CD14-positive monocyte (primary cell): ENCODE results near the gene RYR3. TPM values are rescaled to one million over a fixed set of nuclear protein-coding genes. Genes with fewer than 3 reads are reported as not detected.

Experiments used
- DNase-seq, 3 donors: peaks; one replicate each; pipeline ENCODE4 v3.0.0-alpha.2; 2011 to 2022
- H2AFZ ChIP-seq: 2 replicates; pipeline ENCODE4 v1.6.0; 2012; ENCODE audit warnings: mild to moderate bottlenecking, low read depth, low read length, inconsistent platforms; ENCODE audit not compliant: insufficient read depth, poor library complexity, severe bottlenecking
- H3K27ac ChIP-seq, 2 donors: 1 replicate in 1 of 2; 2 replicates in 1 of 2; pipeline ENCODE4 v1.5.1; 2012 to 2013; ENCODE audit warnings: low read length in 2 of 2, control low read depth in 1 of 2, inconsistent platforms in 1 of 2, low read depth in 1 of 2, mild to moderate bottlenecking in 1 of 2
- H3K27me3 ChIP-seq, 2 donors: one replicate each; pipeline versions ENCODE4 v1.6.0 to v1.6.1; 2011 to 2013; ENCODE audit warnings: low read length in 2 of 2; ENCODE audit not compliant: control insufficient read depth in 2 of 2, insufficient read depth in 2 of 2
- H3K36me3 ChIP-seq, 2 donors: replicated peaks in 1 of 2; 1 replicate in 1 of 2; 2 replicates in 1 of 2; pipeline versions ENCODE4 v1.5.1 to v1.6.1; 2012 to 2013; ENCODE audit warnings: low read length in 2 of 2, control low read depth in 1 of 2, inconsistent platforms in 1 of 2, mild to moderate bottlenecking in 1 of 2; ENCODE audit not compliant: insufficient read depth in 2 of 2, control insufficient read depth in 1 of 2
- H3K4me1 ChIP-seq, 2 donors: 1 replicate in 1 of 2; 2 replicates in 1 of 2; pipeline versions ENCODE4 v1.5.1 to v1.6.1; 2012 to 2013; ENCODE audit warnings: low read length in 2 of 2, control low read depth in 1 of 2, inconsistent platforms in 1 of 2, mild to moderate bottlenecking in 1 of 2, moderate library complexity in 1 of 2; ENCODE audit not compliant: insufficient read depth in 2 of 2, control insufficient read depth in 1 of 2
- H3K4me2 ChIP-seq: replicated peaks from 2 replicates; pipeline ENCODE3; 2012; ENCODE audit warnings: low read length, moderate library complexity, mild to moderate bottlenecking; ENCODE audit not compliant: poor library complexity, severe bottlenecking; ENCODE audit errors: extremely low read depth
- H3K4me3 ChIP-seq, 3 experiments: fragments of 200-600 bp in 1 of 3; sonication (generic) in 1 of 3; replicated peaks in 1 of 3; 1 replicate in 2 of 3; 2 replicates in 1 of 3; pipeline ENCODE4 v1.5.1; 2011 to 2013; ENCODE audit warnings: low read length in 3 of 3, mild to moderate bottlenecking in 3 of 3, control low read depth in 2 of 3, low read depth in 2 of 3, inconsistent platforms in 1 of 3, moderate library complexity in 1 of 3
- H3K79me2 ChIP-seq: 2 replicates; pipeline ENCODE4 v1.6.0; 2012; ENCODE audit warnings: mild to moderate bottlenecking, control low read depth, inconsistent platforms, low read length, moderate library complexity; ENCODE audit not compliant: insufficient read depth
- H3K9ac ChIP-seq: 2 replicates; pipeline ENCODE4 v1.6.0; 2017; ENCODE audit warnings: low read length, mild to moderate bottlenecking; ENCODE audit not compliant: insufficient read depth, poor library complexity, severe bottlenecking
- H3K9me3 ChIP-seq, 2 donors: replicated peaks in 1 of 2; 1 replicate in 1 of 2; 2 replicates in 1 of 2; pipeline versions ENCODE4 v1.5.1 to v1.6.1; 2012 to 2013; ENCODE audit warnings: low read length in 2 of 2, control low read depth in 1 of 2; ENCODE audit not compliant: control insufficient read depth in 1 of 2, insufficient read depth in 1 of 2
- H4K20me1 ChIP-seq: 2 replicates; pipeline ENCODE4 v1.6.0; 2012; ENCODE audit warnings: mild to moderate bottlenecking, low read length, control low read depth, moderate library complexity; ENCODE audit not compliant: insufficient read depth
- H3K27ac Mint-ChIP-seq, 7 donors: one replicate each; pipeline ENCODE4 v1.8.0; 2020; ENCODE audit warnings: mild to moderate bottlenecking in 7 of 7, mixed read lengths in 7 of 7, moderate library complexity in 6 of 7, inconsistent platforms in 2 of 7
- H3K27me3 Mint-ChIP-seq, 3 donors: one replicate each; pipeline ENCODE4 v1.8.0; 2021 to 2022; ENCODE audit warnings: low read depth in 3 of 3, mild to moderate bottlenecking in 3 of 3, mixed read lengths in 3 of 3, moderate library complexity in 3 of 3, inconsistent platforms in 1 of 3
- H3K36me3 Mint-ChIP-seq, 2 donors: one replicate each; pipeline ENCODE4 v1.8.0; 2020; ENCODE audit warnings: mixed read lengths in 2 of 2, inconsistent platforms in 1 of 2, mild to moderate bottlenecking in 1 of 2
- H3K4me1 Mint-ChIP-seq: one replicate; pipeline ENCODE4 v1.8.0; 2020; ENCODE audit warnings: mild to moderate bottlenecking, mixed read lengths
- H3K4me3 Mint-ChIP-seq, 2 donors: one replicate each; pipeline ENCODE4 v1.8.0; 2020; ENCODE audit warnings: mild to moderate bottlenecking in 2 of 2, mixed read lengths in 2 of 2, moderate library complexity in 1 of 2
- H3K9me3 Mint-ChIP-seq, 7 donors: one replicate each; pipeline ENCODE4 v1.8.0; 2020 to 2022; ENCODE audit warnings: mixed read lengths in 7 of 7, mild to moderate bottlenecking in 6 of 7, moderate library complexity in 6 of 7, inconsistent platforms in 2 of 7
- CTCF ChIP-seq: fragments of 200-600 bp; IDR thresholded peaks from one replicate; pipeline ENCODE4 v1.8.0; 2022; ENCODE audit warnings: antibody characterized with exemption, mild to moderate bottlenecking
- WGBS: methylation state at CpG from one replicate; pipeline ENCODE4 v1.1.5; 2013; ENCODE audit warnings: missing lambda C conversion rate; ENCODE audit not compliant: insufficient coverage; 5-methylcytosine and 5-hydroxymethylcytosine counted together
- intact Hi-C, 2 donors: fragments of 100-400 bp; cut with micrococcal nuclease; formaldehyde crosslinking; loops; one replicate each; pipeline versions ENCODE4 v1.15.0 to v1.15.1; 2023
- polyA plus RNA-seq, 3 donors: library from polyadenylated mRNA; depleted of rRNA in 1 of 3; unstranded in 2 of 3; stranded (reverse) in 1 of 3; fragments of 300-500 nt in 2 of 3; fragments of >200 nt in 1 of 3; fragmentation: Illumina TruSeq in 2 of 3; gene quantifications; 1 replicate in 2 of 3; 2 replicates in 1 of 3; pipeline ENCODE4 v1.2.3, GENCODE V29; 2012 to 2021

RYR3 gene
- polyA plus RNA-seq, 3 donors = not detected

- Mint-ChIP-seq H3K27ac (no peak overlapping the region), H3K9me3 (no peaks in the 10 kb centered on the region), H3K36me3 (no peaks in the 10 kb centered on the region), H3K27me3 (peaks cover 0 to 6% (median 2%) of the 10 kb centered on the region in 3 donors), H3K4me1 (peaks cover 11% of the 10 kb centered on the region), H3K4me3 (no peak overlapping the region)
- no peak for DNase-seq
- Histone ChIP-seq H3K9ac (no peak overlapping the region), H2AFZ (no peak overlapping the region), H3K9me3 (no peaks in the 10 kb centered on the region), H3K27ac (no peak overlapping the region), H3K4me2 (no peak overlapping the region), H3K4me1 (peaks cover 5% of the 10 kb centered on the region in 2 donors), H3K79me2 (no peaks in the 10 kb centered on the region), H4K20me1 (no peaks in the 10 kb centered on the region), H3K27me3 (no peaks in the 10 kb centered on the region), H3K36me3 (no peaks in the 10 kb centered on the region), H3K4me3 (no peak overlapping the region)
- WGBS = 80% methylated on average over 1 of the region's 5 CpGs
- intact Hi-C loops = no loop called here
- TF ChIP-seq CTCF = no peak
Measured at GRCh38 chr15:33780011-33780768, 469.4 kb downstream of the RYR3 start.

GRCh38 chr15:33782966-33783365 lies 472.2 kb downstream of the RYR3 start:
- no peaks in the 10 kb centered on the region for H3K9me3 Mint-ChIP-seq
- H3K79me2 ChIP-seq = no peaks in the 10 kb centered on the region
- H3K36me3 Mint-ChIP-seq = no peaks in the 10 kb centered on the region
- no peak for DNase-seq
- intact Hi-C loops = no loop called here
- H3K27ac ChIP-seq = no peak overlapping the region
- H3K4me2 ChIP-seq = no peak overlapping the region
- no peaks in the 10 kb centered on the region for H3K27me3 ChIP-seq
- no peak overlapping the region for H2AFZ ChIP-seq
- TF ChIP-seq CTCF = no peak
- no peaks in the 10 kb centered on the region for H4K20me1 ChIP-seq
- H3K27me3 Mint-ChIP-seq = peaks cover 0 to 2% (median 2%) of the 10 kb centered on the region in 3 donors
- H3K27ac Mint-ChIP-seq = no peak overlapping the region
- peaks cover 11% of the 10 kb centered on the region for H3K4me1 Mint-ChIP-seq
- no peak overlapping the region for H3K4me3 ChIP-seq
- 100% methylated on average over 3 of the region's 5 CpGs for WGBS
- H3K9me3 ChIP-seq = no peaks in the 10 kb centered on the region
- peaks cover 5% of the 10 kb centered on the region in 2 donors for H3K4me1 ChIP-seq
- no peak overlapping the region for H3K4me3 Mint-ChIP-seq
- no peaks in the 10 kb centered on the region for H3K36me3 ChIP-seq
- no peak overlapping the region for H3K9ac ChIP-seq
